Fibroblast of gingiva (primary cell): ENCODE measurements around the gene PGBD1.

Source experiments
- DNase-seq: peaks from one replicate; pipeline ENCODE4 v3.0.0-alpha.2; 2011; ENCODE audit warnings: low read depth

PGBD1 gene

GRCh38 chr6:28281288-28282064, at the start of gene PGBD1:
Gene PGBD1, plus strand, starts transcription at chr6:28281572. Its CDS starts 2,242 bp downstream, at chr6:28283814.
- peak; percentile 81 for DNase-seq

- no peak for DNase-seq
These were observed 48.6 kb upstream of the PGBD1 start for GRCh38 chr6:28232785-28233184.

GRCh38 chr6:28235912-28236452, 45.4 kb upstream of the PGBD1 start:
- no peak for DNase-seq

- DNase-seq = no peak
These were observed 41.7 kb upstream of the PGBD1 start for GRCh38 chr6:28239636-28240035.

- no peak for DNase-seq
These were observed 40.9 kb upstream of the PGBD1 start for GRCh38 chr6:28240471-28240870.

GRCh38 chr6:28243946-28244345, 37.4 kb upstream of the PGBD1 start:
- no peak for DNase-seq

DNA sequence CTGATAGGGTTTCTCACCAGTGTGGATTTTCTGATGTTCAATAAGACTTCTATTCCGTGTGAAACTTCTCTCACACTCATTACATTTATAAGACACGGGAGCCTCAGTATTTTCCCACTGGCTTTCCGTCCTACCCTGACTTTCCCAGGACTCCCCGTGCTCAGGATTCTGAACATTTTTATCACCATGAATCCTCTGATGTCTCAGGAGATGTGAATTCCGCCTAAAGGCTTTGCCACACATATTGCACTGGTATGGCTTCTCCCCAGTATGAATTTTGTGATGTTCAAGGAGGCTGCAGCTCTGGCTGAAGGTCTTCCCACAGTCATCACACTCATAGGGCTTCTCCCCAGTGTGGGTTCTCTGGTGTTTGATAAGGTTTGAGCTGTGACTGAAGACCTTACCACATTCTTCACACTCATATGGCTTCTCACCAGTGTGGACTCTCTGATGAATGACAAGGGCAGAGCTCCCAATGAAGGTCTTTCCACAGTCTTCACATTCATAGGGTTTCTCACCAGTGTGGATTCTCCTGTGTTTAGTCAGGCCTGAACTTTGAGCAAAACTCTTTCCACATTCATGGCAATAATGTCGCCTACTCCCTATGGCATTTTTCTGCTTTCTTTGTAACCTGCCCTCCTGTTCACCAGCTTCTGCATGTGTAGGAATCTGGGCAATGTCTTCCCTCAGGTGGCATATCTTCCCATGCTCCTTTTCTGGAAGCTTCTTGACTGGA, 36.0 kb upstream of the PGBD1 start:
- DNase-seq = no peak

DNA sequence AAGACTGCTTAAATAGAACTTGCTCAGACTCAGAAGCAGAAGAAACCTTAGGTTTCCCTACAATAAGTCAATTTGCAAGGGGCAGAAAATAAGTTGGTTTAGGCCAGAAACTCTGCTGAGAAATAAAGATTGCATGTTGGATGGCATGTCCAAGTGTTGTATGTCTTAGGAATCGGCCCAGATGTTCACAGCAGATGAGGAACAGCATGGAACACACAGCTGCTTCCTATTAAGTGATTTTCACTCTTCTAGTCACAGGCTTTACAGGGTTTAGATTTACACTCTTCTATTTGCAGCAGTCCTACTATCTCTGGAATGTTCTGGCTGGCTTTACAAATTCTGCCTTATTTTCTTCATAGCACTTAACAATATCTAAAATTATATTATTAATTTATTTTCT, 32.5 kb upstream of the PGBD1 start:
- peak; percentile 76 for DNase-seq

DNA sequence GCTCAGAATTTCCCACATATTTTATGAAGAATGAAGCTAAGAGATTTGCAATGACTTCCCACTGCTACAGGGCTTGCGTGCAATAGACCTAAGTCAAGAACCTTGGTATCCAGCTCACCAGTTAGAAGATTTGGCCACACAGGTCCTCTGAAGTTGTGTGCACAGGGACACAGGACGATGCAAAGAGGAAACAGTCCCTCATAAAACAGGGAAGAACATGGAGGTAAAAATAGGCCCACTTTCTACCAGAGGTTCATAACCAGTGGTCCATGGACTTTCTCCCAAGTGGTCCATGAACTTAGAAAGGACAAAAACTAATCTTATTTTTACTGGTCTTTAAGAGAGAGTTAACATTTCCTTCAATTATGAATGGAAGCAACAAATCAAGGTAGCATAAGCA, 30.6 kb upstream of the PGBD1 start:
- DNase-seq = no peak

- DNase-seq = no peak
These were observed 29.7 kb upstream of the PGBD1 start for GRCh38 chr6:28251661-28252008.

DNA sequence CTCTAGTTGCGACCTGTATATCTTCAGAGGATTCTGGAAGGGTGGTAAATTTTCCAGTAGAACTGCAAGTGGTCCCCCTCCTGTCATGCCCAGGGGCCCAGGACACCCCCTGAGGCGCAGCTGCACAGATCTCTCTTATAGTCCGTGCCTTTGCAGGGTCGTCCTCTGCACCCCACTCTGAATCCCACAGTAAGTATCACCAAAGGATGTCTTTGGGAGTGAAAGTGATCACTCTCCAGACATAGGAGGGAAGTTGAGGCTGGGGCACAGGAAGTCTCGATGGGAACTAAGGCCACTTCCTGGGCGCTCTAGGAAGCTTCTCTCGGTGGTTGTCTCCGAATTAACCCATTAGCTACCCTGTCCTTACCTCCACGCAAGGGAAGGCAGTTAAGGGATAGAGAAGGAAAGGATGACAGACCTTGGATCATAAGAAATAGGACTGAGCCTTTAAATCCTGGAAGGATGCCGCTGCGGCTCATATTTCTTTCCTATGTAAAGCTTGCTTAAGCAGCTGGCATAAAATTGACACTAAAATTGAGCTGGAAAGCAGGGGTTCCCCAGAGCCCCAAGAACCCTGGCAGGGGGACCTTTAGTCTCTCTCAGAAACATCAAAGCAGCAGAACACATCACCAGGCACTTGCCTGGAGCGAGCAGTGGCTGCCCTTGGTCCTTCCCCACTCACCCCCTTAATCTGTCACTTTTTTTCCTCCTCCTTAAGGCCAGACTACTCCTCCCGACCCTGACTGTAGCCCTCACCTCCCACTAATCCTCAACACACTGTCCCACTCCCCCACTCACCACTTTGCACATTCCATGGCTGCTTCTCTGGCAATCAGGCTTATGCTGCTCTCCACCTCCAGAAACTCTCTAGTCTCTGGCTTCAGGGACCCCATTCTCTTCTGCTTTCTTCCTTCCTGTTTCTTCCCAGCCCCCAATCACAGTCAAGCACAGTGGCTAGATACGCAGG, 29.1 kb upstream of the PGBD1 start, which contains the start of gene ZKSCAN4:
Gene ZKSCAN4, minus strand, starts transcription at position 261 of the 967 bp plus-strand sequence. CDS start 289 bp downstream, outside the sequence.
- peak; percentile 91 for DNase-seq

DNA sequence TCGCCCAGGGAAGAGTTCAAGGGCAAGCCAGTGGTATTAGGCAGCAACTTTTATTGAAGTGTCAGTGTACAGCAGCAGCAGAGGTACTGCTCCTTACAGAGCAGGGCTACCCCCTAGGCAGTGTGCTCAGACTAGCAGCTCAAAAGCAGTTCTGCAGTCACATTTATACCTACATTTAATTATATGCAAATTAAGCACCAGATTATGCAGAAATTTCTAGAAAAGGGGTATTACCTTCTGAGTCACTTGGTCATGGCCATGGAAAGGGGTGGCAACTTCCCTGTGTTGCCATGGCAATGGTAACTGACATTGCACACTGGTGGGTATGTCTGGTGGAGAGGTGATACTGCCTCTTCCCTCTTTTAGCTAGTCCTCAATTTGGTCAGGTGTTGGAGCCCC, 27.3 kb upstream of the PGBD1 start:
- DNase-seq = no peak

DNA sequence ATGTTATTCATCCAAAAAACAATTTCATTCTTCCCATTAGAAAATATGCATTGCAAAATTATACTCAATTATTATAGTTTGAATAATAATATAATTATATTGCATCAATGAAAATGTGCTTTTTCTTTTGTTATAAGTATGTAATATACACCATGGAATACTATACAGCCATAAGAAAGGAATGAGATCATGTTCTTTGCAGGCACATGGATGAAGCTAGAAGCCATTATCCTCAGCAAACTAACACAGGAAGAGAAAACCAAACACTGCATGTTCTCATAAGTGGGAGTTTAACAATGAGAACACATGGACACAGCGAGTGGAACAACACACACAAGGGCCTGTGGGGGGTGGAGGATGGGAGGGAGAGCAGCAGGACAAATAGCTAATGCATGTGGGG, 24.3 kb upstream of the PGBD1 start:
- DNase-seq = no peak

GRCh38 chr6:28258877-28259777, 22.2 kb upstream of the PGBD1 start, which contains the start of gene NKAPL:
Gene NKAPL, plus strand, starts transcription at chr6:28259297. Its CDS starts 75 bp downstream, at chr6:28259372.
- peak; percentile 77 for DNase-seq

- DNase-seq = peak; percentile 44
These were observed 17.4 kb upstream of the PGBD1 start for GRCh38 chr6:28263922-28264321.

- no peak for DNase-seq
These were observed 16.5 kb upstream of the PGBD1 start for GRCh38 chr6:28264834-28265401.

- DNase-seq = no peak
These were observed 14.8 kb upstream of the PGBD1 start for GRCh38 chr6:28266563-28266961.

- DNase-seq = peak; percentile 89
These were observed 14.2 kb upstream of the PGBD1 start, which contains the start of gene ZSCAN26 for GRCh38 chr6:28266962-28267694. Gene ZSCAN26, plus strand, starts transcription at chr6:28267143. Its CDS starts 4,777 bp downstream, at chr6:28271920.

GRCh38 chr6:28267695-28268059, 13.7 kb upstream of the PGBD1 start:
- no peak for DNase-seq

DNA sequence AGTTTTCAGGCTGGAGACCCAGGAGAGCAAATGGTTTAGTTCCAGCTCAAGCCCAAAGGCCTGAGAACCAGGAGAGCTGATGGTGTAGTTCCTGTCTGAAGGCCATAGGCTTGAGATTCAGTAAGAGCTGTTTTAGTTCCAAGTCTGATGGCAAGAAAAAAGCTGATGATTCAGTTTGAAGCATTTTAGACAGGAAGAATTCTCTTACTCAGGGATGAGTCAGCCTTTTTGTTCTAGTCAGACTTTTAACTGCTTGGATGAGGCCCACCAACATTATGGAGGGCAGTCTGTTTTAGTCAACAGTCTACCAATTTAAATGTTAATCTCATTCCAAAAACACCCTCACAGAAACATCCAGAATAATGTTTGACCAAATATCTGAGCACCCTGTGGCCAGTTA, 11.9 kb upstream of the PGBD1 start:
- DNase-seq = peak; percentile 74
